CD4-positive, alpha-beta T cell treated with Interleukin-17A for 1 hour (primary cell): Measurements from ENCODE around the gene MAN2B2.
"Not testable (repeated sequence)": the region's sequence is repeated elsewhere in the genome, so short reads cannot be mapped to it uniquely, and the experiment has no call there.

ENCODE experiments used
- DNase-seq: peaks from one replicate; pipeline ENCODE4 v3.0.0-alpha.2; 2020

MAN2B2 gene

DNA sequence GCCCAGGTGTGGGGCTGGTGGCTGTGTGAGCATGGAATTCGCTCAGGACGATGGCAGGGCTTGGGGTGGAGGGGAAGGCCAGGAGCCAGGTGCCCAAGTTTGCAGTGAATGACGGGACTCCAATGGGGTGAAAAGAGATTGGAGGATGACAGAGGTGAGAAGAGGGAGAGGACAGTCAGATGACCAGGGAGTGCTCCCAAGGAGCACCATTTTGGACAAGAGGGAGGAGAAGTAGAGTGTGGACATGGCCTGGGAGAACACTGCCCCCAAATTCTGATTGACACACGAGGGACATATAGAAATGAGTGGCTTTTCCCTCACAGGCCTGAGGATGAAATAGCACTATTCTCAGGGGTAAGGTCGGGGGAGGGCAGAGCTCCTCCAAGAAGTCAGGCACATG lies 72.2 kb downstream of the MAN2B2 start:
- no peak for DNase-seq

DNA sequence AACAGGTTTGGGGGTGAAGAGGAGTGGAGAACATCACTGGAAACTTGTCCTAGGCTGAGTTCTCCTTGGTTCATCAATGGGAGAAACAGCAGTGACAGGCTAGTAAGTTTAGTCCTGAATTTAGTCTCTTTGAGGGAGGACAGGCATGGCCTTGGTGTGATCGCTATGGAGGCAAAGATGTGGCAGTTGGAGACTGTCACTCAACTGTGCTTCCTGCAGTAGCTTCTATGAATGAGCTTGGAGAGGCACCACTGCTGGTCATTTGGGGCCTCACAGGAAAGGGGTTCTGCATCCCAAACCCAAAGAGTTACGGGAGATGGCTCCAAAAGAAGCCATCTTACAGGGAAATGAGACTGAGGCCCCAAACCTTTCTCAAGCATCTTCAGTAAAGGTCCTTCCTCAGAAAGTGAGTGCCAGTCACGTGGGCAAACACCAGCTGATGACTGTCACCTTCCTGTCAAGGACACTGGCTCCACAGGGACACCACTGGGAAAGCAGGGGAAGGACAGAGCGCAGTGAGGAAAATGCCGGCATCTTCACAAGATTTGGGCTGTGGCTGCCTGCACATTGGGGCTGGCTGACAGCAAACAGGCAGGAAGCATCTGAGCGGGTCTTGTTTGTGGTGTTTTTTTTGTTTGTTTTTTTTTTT lies 72.7 kb downstream of the MAN2B2 start:
- DNase-seq, result no peak

DNA sequence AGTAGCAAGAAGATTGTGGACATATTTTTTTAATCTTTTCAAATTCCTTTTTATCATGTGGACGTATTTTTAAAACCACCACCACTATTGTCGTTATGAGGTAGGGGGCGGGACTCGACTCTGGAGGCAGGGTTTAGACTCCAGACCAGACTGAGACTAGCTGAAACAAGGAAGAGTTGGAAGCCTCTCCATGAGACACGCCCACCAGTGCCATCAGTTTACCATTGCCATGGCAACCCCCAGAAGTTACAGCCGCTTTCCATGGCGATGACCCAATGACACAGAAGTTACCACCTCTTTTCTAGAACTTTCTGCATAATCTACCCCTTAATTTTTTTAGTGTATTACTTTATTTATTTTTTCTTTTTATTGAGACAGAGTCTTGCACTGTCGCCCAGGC lies 74.2 kb downstream of the MAN2B2 start:
- no peak for DNase-seq

DNA sequence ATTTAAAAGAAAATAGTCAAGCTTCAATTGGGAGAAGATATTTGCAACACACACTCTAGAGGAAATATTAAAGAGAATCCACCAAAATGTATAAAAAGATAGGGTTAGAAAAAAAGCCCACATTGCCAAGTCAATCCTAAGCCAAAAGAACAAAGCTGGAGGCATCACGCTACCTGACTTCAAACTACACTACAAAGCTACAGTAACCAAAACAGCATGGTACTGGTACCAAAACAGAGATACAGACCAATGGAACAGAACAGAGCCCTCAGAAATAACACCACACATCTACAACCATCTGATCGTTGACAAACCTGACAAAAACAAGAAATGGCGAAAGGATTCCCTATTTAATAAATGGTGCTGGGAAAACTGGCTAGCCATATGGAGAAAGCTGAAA lies 79.2 kb downstream of the MAN2B2 start:
- DNase-seq, result not testable (repeated sequence)

DNA sequence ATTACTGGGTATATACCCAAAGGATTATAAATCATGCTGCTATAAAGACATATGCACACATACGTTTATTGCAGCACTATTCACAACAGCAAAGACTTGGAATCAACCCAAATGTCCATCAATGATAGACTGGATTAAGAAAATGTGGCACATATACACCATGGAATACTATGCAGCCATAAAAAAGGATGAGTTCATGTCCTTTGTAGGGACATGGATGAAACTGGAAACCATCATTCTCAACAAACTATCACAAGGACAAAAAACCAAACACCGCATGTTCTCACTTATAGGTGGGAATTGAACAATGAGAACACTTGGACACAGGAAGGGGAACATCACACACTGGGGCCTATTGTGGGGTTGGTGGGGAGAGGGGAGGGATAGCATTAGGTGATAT lies 80.3 kb downstream of the MAN2B2 start:
- DNase-seq, result not testable (repeated sequence)

DNA sequence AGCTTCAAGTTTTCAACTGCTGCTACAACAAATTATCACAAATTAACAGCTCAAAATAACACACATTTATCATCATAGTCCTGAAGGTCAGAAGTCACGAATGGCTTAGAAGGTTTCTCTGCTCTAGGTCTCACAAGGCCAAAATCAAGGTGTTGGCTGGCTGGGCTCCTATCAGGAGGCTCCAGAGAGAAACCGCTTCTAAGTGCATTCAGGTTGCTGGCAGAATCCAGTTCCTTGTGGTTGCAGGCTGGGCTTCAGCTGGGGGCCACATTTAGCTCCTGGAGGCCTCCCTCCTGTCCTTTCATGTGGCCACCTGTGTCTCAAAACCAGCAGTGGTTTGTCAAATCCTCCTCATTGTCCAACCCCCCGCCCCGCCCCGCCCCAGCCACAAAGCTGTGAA lies 80.9 kb downstream of the MAN2B2 start:
- DNase-seq, result no peak

DNA sequence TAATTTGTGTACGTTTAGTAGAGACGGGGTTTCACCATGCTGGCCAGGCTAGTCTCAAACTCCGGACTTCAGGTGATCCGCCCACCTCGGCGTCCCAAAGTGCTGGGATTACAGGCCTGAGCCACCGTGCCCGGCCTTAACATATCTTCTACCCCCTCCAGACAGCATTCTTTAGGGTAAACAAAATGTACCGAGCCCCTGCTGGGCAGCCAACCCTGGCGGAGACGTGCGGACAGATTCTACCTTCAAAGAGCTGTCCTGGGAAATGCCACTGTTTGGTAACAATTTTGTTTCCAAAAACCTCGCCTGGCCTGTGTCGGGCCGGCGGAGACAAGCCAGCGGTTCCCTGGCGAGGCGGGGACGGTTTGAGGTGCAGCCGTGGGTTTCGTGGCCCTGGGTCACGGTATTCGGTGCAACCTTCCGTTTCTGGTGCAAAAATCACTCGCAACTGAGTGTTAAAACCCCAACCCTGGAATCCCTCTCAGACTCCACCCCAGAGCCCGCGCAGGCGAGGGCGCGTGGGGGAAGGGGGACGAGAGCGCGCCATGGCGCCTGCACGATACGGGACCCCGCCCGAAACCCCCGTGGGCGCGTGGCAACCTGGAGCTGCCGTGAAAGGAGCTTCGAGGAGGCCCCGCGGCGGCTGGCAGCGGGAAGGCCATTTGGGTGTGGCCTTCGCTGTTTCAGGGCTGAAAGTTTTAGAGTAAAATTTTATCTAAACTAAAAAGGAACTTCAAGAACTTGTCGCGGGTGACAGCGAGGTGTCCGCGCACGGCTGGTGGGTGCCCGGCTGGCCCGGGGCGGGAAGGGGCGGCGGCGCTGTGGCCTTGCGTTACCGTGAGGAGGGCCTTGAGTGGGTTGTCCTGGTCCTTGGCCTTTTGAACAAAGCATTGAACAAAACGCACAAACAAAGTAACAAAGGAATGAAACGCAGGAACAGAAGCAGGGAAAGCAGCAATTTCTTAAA lies 82.5 kb downstream of the MAN2B2 start:
- no peak for DNase-seq

DNA sequence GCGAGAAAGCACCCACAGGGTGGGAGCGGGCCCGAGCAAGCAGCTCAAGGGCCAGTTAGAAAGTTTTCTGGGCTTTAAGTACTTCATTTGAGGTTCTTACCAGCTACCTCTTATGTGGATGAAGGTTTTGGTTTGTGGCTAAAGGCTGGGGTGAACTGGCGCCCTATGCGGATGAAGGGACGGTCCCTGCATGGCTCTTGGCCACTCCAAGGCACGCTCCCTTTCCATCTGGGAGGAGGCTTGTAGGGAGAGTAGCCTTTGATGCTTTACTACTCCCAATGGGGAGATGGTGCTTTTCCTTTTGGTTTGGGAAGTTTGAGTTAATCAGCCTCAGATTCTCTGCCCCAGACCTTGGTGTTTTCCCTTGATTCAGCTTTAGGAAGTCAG lies 83.2 kb downstream of the MAN2B2 start:
- no peak for DNase-seq

DNA sequence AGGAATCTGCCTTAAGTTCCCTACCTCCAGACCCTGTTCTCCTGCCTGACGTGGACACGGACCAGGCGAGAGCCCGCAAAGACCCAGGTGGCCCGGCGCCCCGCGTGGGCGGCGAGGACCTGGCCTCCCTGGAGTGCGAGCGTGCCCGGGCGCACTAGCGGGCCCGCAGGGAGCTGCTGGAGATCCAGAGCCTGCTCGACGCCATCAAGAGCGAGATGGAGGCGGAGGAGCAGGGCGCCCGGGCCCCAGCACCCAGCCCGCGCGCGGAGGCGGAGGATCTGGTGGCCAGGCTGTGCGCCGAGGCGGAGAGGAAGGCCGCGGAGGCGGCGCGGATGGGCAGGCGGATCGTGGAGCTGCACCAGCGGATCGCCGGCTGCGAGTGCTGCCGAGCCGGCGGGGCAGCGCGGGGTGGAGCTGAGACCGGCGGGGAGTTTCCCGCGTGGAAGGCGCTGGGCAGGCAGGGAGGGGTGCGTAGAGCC lies 83.6 kb downstream of the MAN2B2 start:
- DNase-seq, result peak; percentile 64

DNA sequence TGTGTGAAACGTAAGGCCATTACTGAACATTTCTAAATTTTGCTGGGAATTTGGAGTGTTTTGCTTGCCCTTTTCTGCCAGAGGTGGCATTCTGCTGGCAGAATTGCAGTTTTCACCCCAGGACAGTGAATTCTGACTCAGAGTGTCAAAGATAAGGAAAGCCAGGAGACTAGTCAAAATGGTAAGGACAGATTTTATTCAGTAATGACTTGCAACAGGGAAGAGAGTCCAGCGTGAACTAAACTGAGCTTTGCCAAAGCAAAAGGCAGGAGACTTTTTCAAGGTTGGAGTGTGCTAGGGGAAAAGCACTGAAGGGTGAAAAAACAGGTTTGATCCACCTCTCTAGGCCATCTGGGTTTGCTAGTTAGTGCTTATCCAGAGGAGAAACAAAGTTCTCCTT lies 84.9 kb downstream of the MAN2B2 start:
- no peak for DNase-seq

DNA sequence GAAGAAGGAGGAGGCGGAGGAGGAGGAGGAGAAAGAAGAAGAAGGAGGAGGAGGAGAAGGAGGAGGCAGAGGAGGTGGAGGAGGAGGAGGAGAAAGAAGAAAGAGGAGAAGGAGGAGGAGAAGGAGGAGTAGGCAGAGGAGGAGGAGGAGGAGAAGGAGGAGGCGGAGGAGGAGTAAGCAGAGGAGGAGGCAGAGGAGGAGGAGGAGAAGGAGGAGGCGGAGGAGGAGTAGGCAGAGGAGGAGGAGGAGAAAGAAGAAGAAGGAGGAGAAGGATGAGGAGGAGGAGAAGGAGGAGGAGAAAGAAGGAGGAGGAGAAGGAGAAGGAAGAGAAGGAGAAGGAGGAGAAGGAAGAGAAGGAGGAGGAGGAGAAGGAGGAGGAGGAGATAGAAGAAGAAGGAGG lies 85.4 kb downstream of the MAN2B2 start:
- no peak for DNase-seq

DNA sequence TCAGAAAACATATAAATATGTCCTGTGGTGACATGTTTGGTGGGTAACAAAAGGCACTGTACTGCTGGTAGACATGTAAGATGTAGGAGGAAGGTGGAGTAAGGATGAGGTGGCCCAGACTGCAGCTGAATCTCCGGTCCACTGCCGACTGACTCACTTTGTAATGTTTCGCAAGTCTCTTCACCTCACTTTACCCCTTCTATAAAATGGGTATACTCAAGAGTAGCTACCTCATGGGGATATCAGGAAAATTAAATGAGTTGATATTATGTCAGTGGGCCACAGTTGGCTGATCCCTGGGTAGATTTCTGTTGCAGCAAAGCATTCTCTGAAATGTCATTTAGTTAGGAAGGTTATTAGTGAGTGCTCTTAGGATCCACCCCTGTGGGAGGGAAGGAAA lies 87.6 kb downstream of the MAN2B2 start:
- no peak for DNase-seq

DNA sequence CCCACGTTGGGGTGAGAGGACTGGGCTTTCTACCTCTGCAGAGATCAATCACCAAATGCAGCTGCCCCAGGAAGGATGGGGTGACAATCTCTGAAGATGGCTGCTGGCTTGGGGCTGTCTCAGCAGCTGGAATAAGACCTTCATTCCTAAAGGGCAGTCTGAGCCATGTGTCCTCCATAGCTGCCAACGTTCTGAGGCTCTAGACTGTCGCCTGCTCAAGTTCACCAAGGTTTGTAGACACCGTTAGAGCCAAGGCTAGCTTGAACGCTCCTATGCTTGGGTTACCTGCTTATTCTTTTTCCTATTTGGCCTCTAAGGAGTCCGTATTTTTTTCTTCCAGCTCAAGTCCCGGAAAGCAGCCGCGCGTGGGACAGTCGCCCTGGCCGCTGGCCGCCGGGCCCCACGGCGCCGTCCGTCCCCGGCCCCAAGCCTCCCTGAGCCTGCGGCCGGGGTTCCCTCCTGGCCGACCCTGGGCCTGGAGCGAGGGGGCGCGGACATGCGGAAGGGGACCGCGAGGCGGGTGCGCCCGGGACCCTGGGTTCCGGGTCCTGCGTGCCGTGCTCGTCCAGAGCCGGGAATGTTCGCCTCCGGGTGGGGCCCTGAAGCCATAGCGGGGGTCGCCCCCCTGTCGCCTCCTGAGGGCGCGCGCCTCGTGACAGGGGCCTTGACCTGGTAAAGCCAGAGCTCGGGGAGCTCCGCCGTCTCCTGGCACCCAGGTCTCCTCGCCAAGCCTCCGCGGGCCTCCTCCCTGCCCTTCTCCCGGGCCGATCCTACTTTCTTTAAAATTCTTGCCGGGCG lies 88.8 kb downstream of the MAN2B2 start:
- no peak for DNase-seq

DNA sequence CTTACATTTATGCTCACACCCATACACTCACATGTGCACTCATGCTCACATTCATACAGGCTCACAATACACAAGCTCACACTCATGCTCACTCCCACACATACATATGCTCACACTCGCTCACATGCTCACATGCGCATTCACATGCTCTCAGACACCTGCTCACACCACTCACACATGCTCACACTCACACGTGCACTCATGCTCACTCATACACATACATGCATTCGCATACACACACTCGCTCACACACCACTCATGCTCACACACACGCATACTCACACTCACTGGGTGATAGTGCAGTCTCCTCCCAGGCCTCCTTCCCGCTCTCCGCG lies 90.3 kb downstream of the MAN2B2 start:
- no peak for DNase-seq

DNA sequence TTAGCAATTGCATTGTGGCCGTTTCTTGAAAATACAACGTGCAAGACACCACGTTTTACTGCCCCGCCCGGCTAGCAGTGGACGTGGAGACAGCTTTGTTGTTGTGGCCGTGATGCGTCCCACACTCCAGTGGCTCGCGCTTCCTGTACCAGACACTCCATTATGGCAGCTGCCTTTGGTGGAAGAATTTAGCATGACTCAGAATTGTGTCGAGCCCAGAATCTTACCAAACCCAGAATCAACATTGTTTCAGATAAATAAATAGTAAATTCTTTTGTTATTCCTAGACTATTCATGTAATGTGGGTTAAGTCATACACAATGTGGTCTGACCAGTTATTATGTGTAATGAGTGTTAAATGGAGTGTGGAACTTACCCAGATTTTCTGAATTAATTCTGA lies 93.4 kb downstream of the MAN2B2 start:
- DNase-seq, result no peak

DNA sequence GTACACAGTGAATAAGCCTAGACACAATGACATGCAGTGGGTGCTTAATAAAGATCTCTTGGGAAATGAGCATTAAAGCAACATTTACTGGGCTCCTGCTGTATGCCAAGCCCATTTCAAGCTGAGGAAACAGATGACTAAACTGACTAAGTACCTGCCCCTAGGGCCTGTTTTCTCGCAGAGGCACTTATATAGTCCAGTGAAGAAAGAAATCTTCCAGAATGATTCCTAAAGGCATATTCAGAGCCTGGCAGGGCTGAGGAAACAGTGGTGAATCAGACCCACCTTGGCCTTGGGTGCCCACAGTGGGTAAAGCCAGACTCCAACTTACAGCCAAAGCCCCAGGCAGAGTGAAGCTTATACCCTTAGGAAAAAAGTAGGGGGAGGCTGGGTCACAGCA lies 96.7 kb downstream of the MAN2B2 start:
- no peak for DNase-seq

DNA sequence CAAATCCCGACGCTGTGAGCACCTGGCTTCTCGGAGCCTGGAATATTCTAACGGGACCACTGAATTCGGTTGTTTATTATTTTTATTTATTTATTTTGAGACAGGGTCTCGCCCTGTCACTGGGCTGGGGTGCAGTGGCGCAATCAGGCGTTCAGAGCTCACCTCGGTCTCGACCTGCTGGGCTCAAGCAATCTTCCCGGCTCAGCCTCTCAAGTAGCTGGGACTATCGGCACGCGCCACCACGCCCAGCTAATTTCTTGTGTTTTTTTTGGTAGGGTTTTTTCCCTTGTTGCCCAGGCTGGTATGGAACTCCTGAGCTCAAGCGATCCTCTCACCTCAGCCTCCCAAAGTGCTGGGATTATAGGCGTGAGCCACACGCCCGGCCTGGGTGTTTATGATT lies 97.1 kb downstream of the MAN2B2 start:
- no peak for DNase-seq

DNA sequence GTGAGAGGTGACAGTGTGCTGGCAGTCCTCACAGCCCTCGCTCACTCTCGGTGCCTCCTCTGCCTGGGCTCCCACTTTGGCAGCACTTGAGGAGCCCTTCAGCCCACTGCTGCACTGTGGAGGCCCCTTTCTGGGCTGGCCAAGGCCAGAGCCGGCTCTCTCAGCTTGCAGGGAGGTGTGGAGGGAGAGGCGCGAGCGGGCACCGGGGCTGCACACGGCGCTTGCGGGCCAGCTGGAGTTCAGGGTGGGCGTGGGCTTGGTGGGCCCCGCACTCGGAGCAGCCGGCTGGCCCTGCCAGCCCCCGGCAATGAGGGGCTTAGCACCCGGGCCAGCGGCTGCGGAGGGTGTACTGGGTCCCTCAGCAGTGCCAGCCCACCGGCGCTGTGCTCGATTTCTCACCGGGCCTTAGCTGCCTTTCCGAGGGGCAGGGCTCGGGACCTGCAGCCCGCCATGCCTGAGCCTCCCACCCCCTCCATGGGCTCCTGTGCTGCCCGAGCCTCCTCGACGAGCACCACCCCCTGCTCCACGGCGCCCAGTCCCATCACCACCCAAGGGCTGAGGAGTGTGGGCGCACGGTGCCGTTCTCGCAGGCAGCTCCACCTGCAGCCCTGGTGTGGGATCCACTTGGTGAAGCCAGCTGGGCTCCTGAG lies 97.7 kb downstream of the MAN2B2 start:
- DNase-seq, result not testable (repeated sequence)
